Stimulated activated CD8-positive, alpha-beta memory T cell treated with anti-CD3 and anti-CD28 coated beads, Interleukin-4, amount 100 ng/mL, for 4 hours (primary cell): Measurements from ENCODE around the gene DGKZ.
"Not testable (repeated sequence)": the region's sequence is repeated elsewhere in the genome, so short reads cannot be mapped to it uniquely, and the experiment has no call there.

ENCODE experiments used
- DNase-seq, 2 donors: peaks; one replicate each; pipeline ENCODE4 v3.0.0-alpha.2; 2020; ENCODE audit warnings: low read depth in 2 of 2, low spot score in 1 of 2

The DGKZ gene

GRCh38 chr11:46364791-46365190 is 17.5 kb downstream of the DGKZ start:
- no peak for DNase-seq

- no peak for DNase-seq
Observed at GRCh38 chr11:46366260-46366659, 19.0 kb downstream of the DGKZ start.

- no peak for DNase-seq
Observed at GRCh38 chr11:46366661-46367161, 19.4 kb downstream of the DGKZ start.

- peak; percentile 48 to 58 for DNase-seq
Observed at GRCh38 chr11:46367244-46367915, 20.1 kb downstream of the DGKZ start.

GRCh38 chr11:46367916-46368267 is 20.6 kb downstream of the DGKZ start:
- no peak for DNase-seq

GRCh38 chr11:46369458-46370152 is 22.3 kb downstream of the DGKZ start:
- no peak for DNase-seq

GRCh38 chr11:46370253-46370652 is 23.0 kb downstream of the DGKZ start:
- no peak for DNase-seq

- DNase-seq: not testable (repeated sequence)
Observed at GRCh38 chr11:46371262-46371661, 24.0 kb downstream of the DGKZ start.

- no peak for DNase-seq
Observed at GRCh38 chr11:46372086-46372485, 24.8 kb downstream of the DGKZ start.

GRCh38 chr11:46372501-46372900 is 25.2 kb downstream of the DGKZ start:
- DNase-seq: not testable (repeated sequence)

- DNase-seq: no peak
Observed at GRCh38 chr11:46373787-46374740, 26.8 kb downstream of the DGKZ start.

GRCh38 chr11:46374815-46375214 is 27.6 kb downstream of the DGKZ start:
- DNase-seq: no peak

- no peak for DNase-seq
Observed at GRCh38 chr11:46375392-46376101, 28.3 kb downstream of the DGKZ start.

- DNase-seq: no peak
Observed at GRCh38 chr11:46376258-46377050, 29.2 kb downstream of the DGKZ start.

- DNase-seq: no peak
Observed at GRCh38 chr11:46377290-46377689, 30.0 kb downstream of the DGKZ start.

GRCh38 chr11:46377831-46378230 is 30.6 kb downstream of the DGKZ start:
- no peak for DNase-seq

- no peak for DNase-seq
Observed at GRCh38 chr11:46378296-46378695, 31.0 kb downstream of the DGKZ start.

GRCh38 chr11:46378811-46379481 is 31.7 kb downstream of the DGKZ start:
- DNase-seq: no peak

GRCh38 chr11:46379482-46380293 is 32.4 kb downstream of the DGKZ start:
- not testable (repeated sequence) for DNase-seq
